Activated T-helper 1 cell treated with Interleukin-2 at 50 U/mL for 16 hours (primary cell): ENCODE measurements around the gene KCNJ12.
A peak's percentile ranks its signal among the peaks of the same experiment; 100 is the strongest.
"Not testable (repeated sequence)": the region's sequence is repeated elsewhere in the genome, so short reads cannot be mapped to it uniquely, and the experiment has no call there.

ENCODE experiments used
- DNase-seq: peaks from one replicate; pipeline ENCODE4 v3.0.0-alpha.2; 2020; ENCODE audit warnings: low read depth

Gene KCNJ12

GRCh38 chr17:21452377-21453143 lies 76.4 kb downstream of the KCNJ12 start:
- DNase-seq, result no peak

GRCh38 chr17:21453144-21453898 lies 77.2 kb downstream of the KCNJ12 start:
- no peak for DNase-seq

GRCh38 chr17:21454006-21454405 lies 77.8 kb downstream of the KCNJ12 start:
- not testable (repeated sequence) for DNase-seq

GRCh38 chr17:21454441-21454840 lies 78.3 kb downstream of the KCNJ12 start:
- no peak for DNase-seq

DNA sequence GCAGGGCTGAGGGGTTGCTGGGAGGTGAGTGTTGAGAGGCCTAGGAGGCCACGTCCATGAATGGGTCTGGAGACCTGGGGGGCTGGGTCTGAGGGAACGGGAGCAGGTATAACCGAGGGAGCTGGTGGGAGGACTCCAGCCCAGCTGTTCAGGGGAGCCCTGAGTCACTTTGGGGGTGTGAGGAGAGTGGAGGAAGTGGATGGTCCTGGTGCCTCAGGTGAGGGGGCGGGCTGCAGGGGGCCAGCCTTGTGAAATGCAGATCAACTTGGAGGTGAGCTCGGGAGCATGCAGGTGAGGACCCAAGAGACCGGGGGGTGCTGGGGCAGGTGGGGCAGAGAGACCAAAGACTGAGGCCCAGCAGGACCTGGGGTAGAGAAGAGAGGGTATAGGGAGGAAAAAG lies 79.6 kb downstream of the KCNJ12 start:
- DNase-seq, result no peak

DNA sequence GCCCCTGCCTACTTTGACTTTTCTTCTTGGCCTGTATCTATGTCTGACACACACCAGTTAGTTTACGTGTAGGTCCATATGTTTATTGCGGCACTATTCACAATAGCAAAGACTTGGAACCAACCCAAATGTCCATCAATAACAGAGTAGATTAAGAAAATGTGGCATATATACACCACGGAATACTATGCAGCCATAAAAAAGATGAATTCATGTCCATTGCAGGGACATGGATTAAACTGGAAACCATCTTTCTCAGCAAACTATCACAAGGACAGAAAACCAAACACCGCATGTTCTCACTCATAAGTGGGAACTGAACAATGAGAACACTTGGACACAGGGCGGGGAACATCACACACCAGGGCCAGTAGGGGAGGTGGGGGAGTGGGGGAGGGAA lies 80.3 kb downstream of the KCNJ12 start:
- not testable (repeated sequence) for DNase-seq

GRCh38 chr17:21457051-21458026 lies 81.2 kb downstream of the KCNJ12 start:
- peak; percentile 85 for DNase-seq

GRCh38 chr17:21458054-21458453 lies 81.9 kb downstream of the KCNJ12 start:
- DNase-seq, result no peak

GRCh38 chr17:21459536-21459935 lies 83.4 kb downstream of the KCNJ12 start:
- DNase-seq, result no peak

DNA sequence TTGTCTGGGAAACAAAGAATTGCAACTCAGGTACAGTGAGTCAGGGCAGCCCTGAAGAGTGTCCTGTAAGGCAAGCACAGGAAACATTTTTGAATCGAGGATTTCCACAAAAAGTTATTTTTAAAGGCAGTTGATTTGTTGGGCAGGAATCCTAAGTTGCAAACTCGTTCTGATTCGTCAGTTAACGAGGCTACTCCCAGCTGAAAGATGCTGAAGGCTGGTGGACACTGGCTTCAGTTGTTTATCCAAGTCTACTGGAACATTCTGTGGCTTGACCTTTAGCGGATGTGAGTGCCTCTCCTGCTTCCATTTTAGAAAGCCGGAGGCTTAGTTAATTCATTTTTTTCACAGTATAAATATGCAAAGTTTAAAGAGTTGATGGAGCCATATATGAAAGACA lies 84.2 kb downstream of the KCNJ12 start:
- DNase-seq, result no peak

DNA sequence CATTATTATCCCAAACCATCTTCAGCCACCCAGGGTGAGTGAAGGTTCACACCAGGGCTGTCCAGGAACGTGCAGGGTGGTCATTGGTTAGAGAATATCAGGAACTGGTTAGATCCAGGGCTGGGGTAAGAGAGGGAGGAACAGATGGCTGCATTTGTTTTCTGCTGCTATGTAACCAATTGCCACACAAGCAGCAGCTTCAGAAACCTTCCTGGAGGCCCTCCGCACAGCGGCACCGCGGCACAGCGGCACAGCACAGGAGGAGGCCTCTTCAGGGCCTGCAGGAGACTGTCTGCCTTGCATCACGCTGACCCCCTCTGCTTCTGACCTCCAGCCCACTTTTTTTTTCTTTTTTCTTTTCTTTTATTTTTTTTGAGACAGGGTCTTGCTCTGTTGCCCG lies 86.1 kb downstream of the KCNJ12 start:
- no peak for DNase-seq

DNA sequence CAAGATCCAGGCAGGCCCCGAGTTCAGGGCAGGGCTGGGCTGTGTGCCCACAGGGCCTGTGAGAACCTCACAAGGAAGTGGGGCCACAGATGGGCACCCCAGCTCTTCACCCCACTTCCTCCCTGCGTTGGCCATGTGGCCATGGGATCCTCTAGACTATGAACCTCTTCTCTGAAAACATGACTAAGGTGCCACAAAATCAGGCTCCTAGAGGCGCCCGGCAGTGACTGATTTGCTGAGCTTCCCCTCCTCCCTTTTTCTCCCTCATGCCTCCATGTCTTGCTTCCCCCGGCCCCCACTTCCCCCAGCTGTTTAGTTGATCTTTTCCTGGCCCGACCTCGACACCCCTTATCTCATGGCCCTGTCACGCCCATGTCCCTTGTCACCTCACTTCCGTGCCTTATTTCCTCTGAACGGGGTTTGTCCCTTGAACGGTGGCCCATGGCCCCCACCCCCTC lies 87.1 kb downstream of the KCNJ12 start:
- DNase-seq, result no peak

- DNase-seq, result no peak
Observed at GRCh38 chr17:21463779-21464407, 87.7 kb downstream of the KCNJ12 start.

- DNase-seq, result no peak
Observed at GRCh38 chr17:21464611-21465021, 88.5 kb downstream of the KCNJ12 start.

- no peak for DNase-seq
Observed at GRCh38 chr17:21466550-21466949, 90.4 kb downstream of the KCNJ12 start.

DNA sequence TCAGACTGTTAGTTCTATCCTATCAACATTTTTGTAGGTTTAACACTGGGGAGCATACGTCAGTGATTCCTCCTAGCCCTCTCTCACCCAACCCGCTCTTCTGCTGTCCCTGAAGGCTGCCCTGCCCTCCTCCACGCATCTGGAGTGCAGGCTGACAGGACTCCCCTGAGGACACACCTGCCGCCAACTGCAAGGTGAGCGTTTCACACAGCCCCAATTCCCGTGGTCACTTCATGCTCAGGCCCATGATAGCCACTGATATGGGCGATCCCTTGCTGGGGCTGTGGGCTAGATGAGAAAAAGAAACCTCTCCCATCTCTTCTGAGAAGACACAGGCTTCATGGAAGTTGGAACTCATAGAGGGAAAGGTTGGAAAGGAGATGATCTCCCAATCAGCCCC lies 91.0 kb downstream of the KCNJ12 start:
- no peak for DNase-seq

DNA sequence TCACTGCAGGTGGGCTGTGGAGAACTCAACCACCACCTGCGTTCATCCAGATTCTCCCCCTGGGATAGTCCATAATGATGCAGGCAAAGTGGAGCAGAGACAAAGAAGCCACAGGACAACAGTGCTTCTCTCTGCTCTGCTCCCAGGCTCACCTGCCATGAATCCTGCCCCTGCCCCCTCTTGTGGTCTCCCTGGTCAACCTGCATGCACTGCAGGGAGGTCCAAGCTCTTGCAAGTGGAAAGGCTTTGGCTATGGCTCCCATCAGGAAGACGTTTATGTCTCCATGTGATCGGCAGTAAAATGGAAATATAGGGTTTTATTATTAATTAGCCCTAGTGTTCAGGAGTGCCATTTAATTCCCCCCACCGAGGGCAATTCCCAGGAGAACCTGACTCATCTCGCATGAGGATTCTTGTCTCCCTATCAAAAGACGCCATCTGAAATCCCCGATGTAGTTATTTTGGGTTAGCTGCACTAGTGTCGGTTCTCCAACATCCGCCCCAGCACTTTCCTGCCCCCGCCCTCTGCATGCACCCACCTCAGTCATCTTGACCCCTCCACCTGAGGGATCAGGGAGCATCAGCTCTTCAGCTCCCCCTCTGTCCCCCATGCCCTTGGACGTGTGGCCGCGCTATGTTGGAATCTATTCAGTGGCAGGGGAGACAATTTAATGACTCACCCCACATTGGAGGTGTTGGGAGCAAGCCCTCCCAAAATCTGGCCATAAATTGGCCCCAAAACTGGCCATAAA lies 91.8 kb downstream of the KCNJ12 start:
- DNase-seq, result no peak
